Measurements from ENCODE around the gene FBXL7.

- TF ChIP-seq EZH2 (IDR thresholded peaks at IDR 0.05; ENCODE audit: borderline replicate concordance, low read depth, low read length, severe bottlenecking) = no peak
- TF ChIP-seq, protein P1, sequence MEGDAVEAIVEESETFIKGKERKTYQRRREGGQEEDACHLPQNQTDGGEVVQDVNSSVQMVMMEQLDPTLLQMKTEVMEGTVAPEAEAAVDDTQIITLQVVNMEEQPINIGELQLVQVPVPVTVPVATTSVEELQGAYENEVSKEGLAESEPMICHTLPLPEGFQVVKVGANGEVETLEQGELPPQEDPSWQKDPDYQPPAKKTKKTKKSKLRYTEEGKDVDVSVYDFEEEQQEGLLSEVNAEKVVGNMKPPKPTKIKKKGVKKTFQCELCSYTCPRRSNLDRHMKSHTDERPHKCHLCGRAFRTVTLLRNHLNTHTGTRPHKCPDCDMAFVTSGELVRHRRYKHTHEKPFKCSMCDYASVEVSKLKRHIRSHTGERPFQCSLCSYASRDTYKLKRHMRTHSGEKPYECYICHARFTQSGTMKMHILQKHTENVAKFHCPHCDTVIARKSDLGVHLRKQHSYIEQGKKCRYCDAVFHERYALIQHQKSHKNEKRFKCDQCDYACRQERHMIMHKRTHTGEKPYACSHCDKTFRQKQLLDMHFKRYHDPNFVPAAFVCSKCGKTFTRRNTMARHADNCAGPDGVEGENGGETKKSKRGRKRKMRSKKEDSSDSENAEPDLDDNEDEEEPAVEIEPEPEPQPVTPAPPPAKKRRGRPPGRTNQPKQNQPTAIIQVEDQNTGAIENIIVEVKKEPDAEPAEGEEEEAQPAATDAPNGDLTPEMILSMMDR (IDR thresholded peaks at IDR 0.05; ENCODE audit: borderline replicate concordance, extremely low read depth, low read length, poor library complexity, severe bottlenecking) = no peak
Measured at GRCh38 chr5:15627647-15628046, 127.7 kb downstream of the FBXL7 start.

Measured in DND-41 (cell line).